HG03354 (cell line): Measurements from ENCODE around the gene GALNT2.

Experiments
- ATAC-seq: cut with Tn5 transposase; IDR thresholded peaks from one replicate; pipeline ENCODE4 v1.9.1; 2021; ENCODE audit warnings: mild to moderate bottlenecking; ENCODE audit not compliant: unreplicated experiment, poor library complexity, severe bottlenecking

Gene GALNT2

GRCh38 chr1:230172016-230172537, 105.0 kb downstream of the GALNT2 start:
- ATAC-seq, result no peak

- ATAC-seq, result no peak
Observed at GRCh38 chr1:230173187-230173975, 106.3 kb downstream of the GALNT2 start.

GRCh38 chr1:230174041-230174440, 107.0 kb downstream of the GALNT2 start:
- ATAC-seq, result no peak

- no peak for ATAC-seq
Observed at GRCh38 chr1:230174471-230175162, 107.6 kb downstream of the GALNT2 start.

- ATAC-seq, result no peak
Observed at GRCh38 chr1:230175163-230175747, 108.2 kb downstream of the GALNT2 start.

- no peak for ATAC-seq
Observed at GRCh38 chr1:230175839-230176238, 108.8 kb downstream of the GALNT2 start.

GRCh38 chr1:230176326-230176725, 109.3 kb downstream of the GALNT2 start:
- no peak for ATAC-seq

GRCh38 chr1:230176871-230177411, 109.9 kb downstream of the GALNT2 start:
- no peak for ATAC-seq

GRCh38 chr1:230179249-230179648, 112.2 kb downstream of the GALNT2 start:
- no peak for ATAC-seq

GRCh38 chr1:230185076-230186001, 118.3 kb downstream of the GALNT2 start:
- no peak for ATAC-seq

GRCh38 chr1:230186003-230186863, 119.2 kb downstream of the GALNT2 start:
- ATAC-seq, result no peak

GRCh38 chr1:230186874-230187273, 119.8 kb downstream of the GALNT2 start:
- no peak for ATAC-seq

GRCh38 chr1:230187290-230187689, 120.3 kb downstream of the GALNT2 start:
- ATAC-seq, result no peak

- ATAC-seq, result no peak
Observed at GRCh38 chr1:230188826-230189225, 121.8 kb downstream of the GALNT2 start.

- no peak for ATAC-seq
Observed at GRCh38 chr1:230189341-230189740, 122.3 kb downstream of the GALNT2 start.

- no peak for ATAC-seq
Observed at GRCh38 chr1:230189824-230190223, 122.8 kb downstream of the GALNT2 start.

GRCh38 chr1:230191079-230191804, 124.2 kb downstream of the GALNT2 start:
- no peak for ATAC-seq

- no peak for ATAC-seq
Observed at GRCh38 chr1:230191855-230192254, 124.8 kb downstream of the GALNT2 start.
